CD4-positive, alpha-beta T cell (primary cell): ENCODE data around the gene TAS2R60. TPM values are rescaled to one million over a fixed set of nuclear protein-coding genes. Genes with fewer than 3 reads are reported as not detected.

Experiments used
- ATAC-seq: fragments of 200-7000 bp; cut with Tn5 transposase; one replicate; pipeline ENCODE4 v1.10.0; 2022; ENCODE audit warnings: mild to moderate bottlenecking; ENCODE audit not compliant: poor library complexity
- CTCF ChIA-PET: fragments of 350-600 bp; sonication (Branson Sonifier 250); formaldehyde crosslinking; loops from one replicate; lab custom pipeline; 2021; ENCODE audit warnings: antibody characterized with exemption, inconsistent platforms; lab: Charles Lee
- POLR2A ChIA-PET: fragments of 350-600 bp; sonication (Branson Sonifier 250); formaldehyde crosslinking; loops from one replicate; lab custom pipeline; 2021; ENCODE audit warnings: antibody characterized with exemption, inconsistent platforms; lab: Charles Lee
- DNase-seq, 14 experiments: peaks; one replicate each; pipeline ENCODE4 v3.0.0-alpha.2; 2013 to 2020; ENCODE audit warnings: mixed read lengths in 2 of 14
- H3K27ac ChIP-seq, 2 donors: one replicate each; pipeline versions ENCODE4 v1.5.1 to v1.7.0; 2013; ENCODE audit warnings: low read length in 2 of 2, low read depth in 1 of 2, mild to moderate bottlenecking in 1 of 2
- H3K27me3 ChIP-seq, 2 experiments: 1 replicate in 1 of 2; 2 replicates in 1 of 2; pipeline versions ENCODE4 v1.6.1 to v1.7.0; 2013; ENCODE audit warnings: low read length in 2 of 2, control low read depth in 1 of 2, mild to moderate bottlenecking in 1 of 2, moderate library complexity in 1 of 2; ENCODE audit not compliant: insufficient read depth in 2 of 2, control insufficient read depth in 1 of 2
- H3K36me3 ChIP-seq: one replicate; pipeline ENCODE4 v1.6.1; 2013; ENCODE audit warnings: low read length, control low read depth; ENCODE audit not compliant: insufficient read depth
- H3K4me1 ChIP-seq: one replicate; pipeline ENCODE4 v1.6.1; 2013; ENCODE audit warnings: low read length, control low read depth; ENCODE audit not compliant: insufficient read depth
- H3K4me3 ChIP-seq: one replicate; pipeline ENCODE4 v1.5.1; 2013; ENCODE audit warnings: mild to moderate bottlenecking, low read length, moderate library complexity
- H3K9me3 ChIP-seq, 2 experiments: 1 replicate in 1 of 2; 2 replicates in 1 of 2; pipeline versions ENCODE4 v1.6.1 to v1.7.0; 2013; ENCODE audit warnings: low read length in 2 of 2, mild to moderate bottlenecking in 2 of 2, control low read depth in 1 of 2, moderate library complexity in 1 of 2; ENCODE audit not compliant: control insufficient read depth in 1 of 2, insufficient read depth in 1 of 2
- H3K27ac Mint-ChIP-seq: one replicate; pipeline ENCODE4 v1.8.0; 2020; ENCODE audit warnings: mixed read lengths
- H3K27me3 Mint-ChIP-seq: one replicate; pipeline ENCODE4 v1.8.0; 2021; ENCODE audit warnings: mixed read lengths
- H3K36me3 Mint-ChIP-seq: one replicate; pipeline ENCODE4 v1.8.0; 2021; ENCODE audit warnings: low read depth, mixed read lengths
- H3K4me1 Mint-ChIP-seq: one replicate; pipeline ENCODE4 v1.8.0; 2021; ENCODE audit warnings: low read depth, mixed read lengths
- H3K4me3 Mint-ChIP-seq: one replicate; pipeline ENCODE4 v1.8.0; 2020; ENCODE audit warnings: mild to moderate bottlenecking, mixed read lengths
- H3K9me3 Mint-ChIP-seq: one replicate; pipeline ENCODE4 v1.8.0; 2020; ENCODE audit warnings: mixed read lengths
- intact Hi-C, 2 experiments: fragments of 100-400 bp; cut with DNase I in 1 of 2; cut with micrococcal nuclease in 1 of 2; formaldehyde crosslinking; loops; one replicate each; pipeline versions ENCODE4 v1.15.1 to v1.9.0; 2023 to 2025; cut with DNase I, micrococcal nuclease
- total RNA-seq, 174 experiments: library from RNA in 2 of 174; stranded (reverse) in 2 of 174; gene quantifications; one replicate each; pipeline ENCODE4 v1.2.3 and lab custom pipeline; 2021 to 2026
- TF ChIP-seq, protein P1 (sequence below): fragments of 200-600 bp; IDR thresholded peaks from one replicate; pipeline ENCODE4 v1.8.0; 2022; ENCODE audit warnings: antibody characterized with exemption, mild to moderate bottlenecking

Gene TAS2R60
- total RNA-seq, 2 experiments from 2014 or later = 0.47 to 0.61 TPM

DNA sequence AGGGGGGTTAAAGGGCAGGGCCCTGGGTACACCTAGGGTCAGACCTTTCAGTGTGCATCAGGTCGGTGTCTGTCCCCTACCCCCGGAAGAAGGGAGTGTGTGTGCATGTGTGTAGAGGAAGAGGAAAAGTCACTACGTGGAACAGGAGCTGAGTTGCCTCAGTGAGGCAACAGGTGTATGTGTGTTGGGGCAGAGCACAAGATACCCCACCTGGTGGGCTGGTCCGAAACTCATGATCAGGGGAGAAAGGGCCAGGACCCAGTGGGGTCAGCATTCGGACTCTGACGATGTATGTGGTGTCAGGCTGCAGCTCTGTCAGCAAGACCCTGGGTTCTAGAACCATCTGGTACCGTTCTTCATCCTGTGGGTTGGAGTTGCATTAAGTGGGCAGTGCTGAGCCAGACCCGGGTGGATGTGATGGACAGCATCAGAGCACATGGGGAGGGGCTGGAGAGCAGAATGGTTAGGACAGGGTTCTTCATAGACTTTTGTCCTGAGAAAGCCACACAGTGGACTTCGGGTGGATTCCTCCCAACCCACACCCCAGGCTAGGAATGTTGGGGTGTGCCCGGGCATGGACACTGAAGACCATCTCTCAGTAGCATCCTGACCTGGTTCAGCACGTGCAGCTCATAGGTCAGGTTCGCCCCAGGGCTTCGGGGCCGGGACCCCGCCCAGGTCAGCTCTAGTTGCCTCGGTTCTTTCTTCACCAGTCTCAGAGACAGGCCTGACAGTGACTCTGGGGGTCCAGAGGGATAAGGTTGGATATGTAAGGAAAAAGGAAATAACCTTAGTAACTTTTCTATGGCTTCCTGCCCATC is 45.3 kb upstream of the TAS2R60 start:
- Histone ChIP-seq H3K4me3 (no peak overlapping the region), H3K4me1 (peaks cover 12% of the 10 kb centered on the region), H3K9me3 (no peaks in the 10 kb centered on the region), H3K27me3 (no peaks in the 10 kb centered on the region), H3K36me3 (peaks cover 73% of the 10 kb centered on the region), H3K27ac (no peak overlapping the region)
- ATAC-seq = no peak
- no peaks in the 10 kb centered on the region for H3K9me3 Mint-ChIP-seq
- H3K4me1 Mint-ChIP-seq = peaks cover 22% of the 10 kb centered on the region
- CTCF ChIA-PET = no interaction called here
- no peak for DNase-seq
- no peaks in the 10 kb centered on the region for H3K27me3 Mint-ChIP-seq
- intact Hi-C loops = no loop called here
- TF ChIP-seq, protein P1, sequence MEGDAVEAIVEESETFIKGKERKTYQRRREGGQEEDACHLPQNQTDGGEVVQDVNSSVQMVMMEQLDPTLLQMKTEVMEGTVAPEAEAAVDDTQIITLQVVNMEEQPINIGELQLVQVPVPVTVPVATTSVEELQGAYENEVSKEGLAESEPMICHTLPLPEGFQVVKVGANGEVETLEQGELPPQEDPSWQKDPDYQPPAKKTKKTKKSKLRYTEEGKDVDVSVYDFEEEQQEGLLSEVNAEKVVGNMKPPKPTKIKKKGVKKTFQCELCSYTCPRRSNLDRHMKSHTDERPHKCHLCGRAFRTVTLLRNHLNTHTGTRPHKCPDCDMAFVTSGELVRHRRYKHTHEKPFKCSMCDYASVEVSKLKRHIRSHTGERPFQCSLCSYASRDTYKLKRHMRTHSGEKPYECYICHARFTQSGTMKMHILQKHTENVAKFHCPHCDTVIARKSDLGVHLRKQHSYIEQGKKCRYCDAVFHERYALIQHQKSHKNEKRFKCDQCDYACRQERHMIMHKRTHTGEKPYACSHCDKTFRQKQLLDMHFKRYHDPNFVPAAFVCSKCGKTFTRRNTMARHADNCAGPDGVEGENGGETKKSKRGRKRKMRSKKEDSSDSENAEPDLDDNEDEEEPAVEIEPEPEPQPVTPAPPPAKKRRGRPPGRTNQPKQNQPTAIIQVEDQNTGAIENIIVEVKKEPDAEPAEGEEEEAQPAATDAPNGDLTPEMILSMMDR = no peak
- POLR2A ChIA-PET = interaction anchor here (1.7 kb wide), 1 partner anchor 13 kb away, joined by 8 read pairs; no protein-coding TSS in a partner anchor
- H3K27ac Mint-ChIP-seq = no peak overlapping the region
- H3K4me3 Mint-ChIP-seq = no peak overlapping the region
- peaks cover 84% of the 10 kb centered on the region for H3K36me3 Mint-ChIP-seq

DNA sequence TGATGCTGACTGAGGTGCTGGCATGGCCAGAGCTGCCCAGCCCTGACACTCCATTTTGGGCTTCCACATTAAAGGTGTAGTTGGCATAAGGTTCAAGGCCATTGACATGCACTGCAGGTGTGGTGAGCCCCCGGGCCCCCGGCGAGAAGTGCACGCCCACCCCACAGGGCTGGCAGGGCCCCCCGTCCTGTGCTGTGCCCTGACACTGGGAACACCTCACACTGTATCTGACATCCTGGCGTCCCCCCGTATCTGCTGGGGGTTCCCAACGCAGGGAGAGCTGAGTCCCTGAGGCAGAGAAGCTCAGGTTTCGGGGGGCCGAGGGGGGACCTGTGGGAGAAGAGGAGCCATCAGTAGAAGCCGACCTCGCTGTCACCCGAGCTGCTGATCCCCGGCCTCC is 44.6 kb upstream of the TAS2R60 start:
- peaks cover 26% of the 10 kb centered on the region for H3K4me1 Mint-ChIP-seq
- H3K4me3 Mint-ChIP-seq = no peak overlapping the region
- H3K27ac Mint-ChIP-seq = no peak overlapping the region
- intact Hi-C loops = no loop called here
- H3K4me1 ChIP-seq = peaks cover 12% of the 10 kb centered on the region
- H3K27ac ChIP-seq = no peak overlapping the region
- H3K27me3 ChIP-seq = no peaks in the 10 kb centered on the region
- no peaks in the 10 kb centered on the region for H3K9me3 ChIP-seq
- peaks cover 82% of the 10 kb centered on the region for H3K36me3 Mint-ChIP-seq
- no peaks in the 10 kb centered on the region for H3K27me3 Mint-ChIP-seq
- no peak for DNase-seq
- POLR2A ChIA-PET = interaction anchor here (1.7 kb wide), 1 partner anchor 13 kb away, joined by 8 read pairs; no protein-coding TSS in a partner anchor
- H3K36me3 ChIP-seq = peaks cover 66% of the 10 kb centered on the region
- no peaks in the 10 kb centered on the region for H3K9me3 Mint-ChIP-seq
- TF ChIP-seq, protein P1 = no peak
- CTCF ChIA-PET = no interaction called here
- no peak for ATAC-seq
- no peak overlapping the region for H3K4me3 ChIP-seq

DNA sequence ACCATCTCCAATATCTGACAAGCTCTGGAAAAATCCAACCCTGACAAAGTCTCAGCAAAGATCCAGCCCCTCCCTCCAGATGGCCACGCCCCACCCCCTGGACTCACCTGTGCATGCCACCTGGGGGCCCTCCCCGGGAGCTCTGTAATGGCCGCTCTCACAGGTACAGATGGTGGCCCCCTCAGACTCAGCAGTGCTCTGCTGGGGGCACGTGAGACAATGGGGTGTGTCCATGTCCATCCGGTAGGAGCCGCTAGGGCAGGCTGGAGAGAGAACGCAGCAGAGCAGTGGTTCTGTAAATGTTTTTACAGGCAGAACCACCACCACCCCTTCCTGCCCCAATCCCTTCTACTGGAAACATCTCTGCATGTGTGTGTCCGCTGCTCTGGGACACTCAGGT is 44.1 kb upstream of the TAS2R60 start:
- ChIA-PET CTCF (no interaction called here), POLR2A (interaction anchor here (1.0 to 1.7 kb wide), 2 partner anchors 11 to 14 kb away, joined by 4 to 8 read pairs; no protein-coding TSS in a partner anchor)
- Mint-ChIP-seq H3K36me3 (peaks cover 81% of the 10 kb centered on the region), H3K27ac (no peak overlapping the region), H3K9me3 (no peaks in the 10 kb centered on the region), H3K4me1 (peaks cover 32% of the 10 kb centered on the region), H3K4me3 (no peak overlapping the region), H3K27me3 (no peaks in the 10 kb centered on the region)
- intact Hi-C loops = no loop called here
- DNase-seq (no peak), ATAC-seq (no peak)
- H3K4me1 ChIP-seq = peaks cover 12% of the 10 kb centered on the region
- TF ChIP-seq, protein P1 = no peak
- H3K4me3 ChIP-seq = no peak overlapping the region
- H3K9me3 ChIP-seq = no peaks in the 10 kb centered on the region
- H3K27me3 ChIP-seq = no peaks in the 10 kb centered on the region
- peaks cover 65% of the 10 kb centered on the region for H3K36me3 ChIP-seq
- H3K27ac ChIP-seq = no peak overlapping the region
